NT2/D1 (cell line): ENCODE data around the gene LACTB.

Experiments
- DNase-seq: peaks from one replicate; pipeline ENCODE4 v3.0.0-alpha.2; 2011; ENCODE audit warnings: low read depth, low spot score
- H3K27me3 ChIP-seq: 2 replicates; pipeline ENCODE4 v1.6.0; 2011; ENCODE audit warnings: mild to moderate bottlenecking; ENCODE audit not compliant: insufficient read length, insufficient read depth
- H3K36me3 ChIP-seq: 2 replicates; pipeline ENCODE4 v1.6.1; 2011; ENCODE audit warnings: mild to moderate bottlenecking, low read length, mixed read lengths; ENCODE audit not compliant: insufficient read depth, insufficient read length
- H3K4me1 ChIP-seq: 2 replicates; pipeline ENCODE4 v1.5.1; 2011; ENCODE audit not compliant: insufficient read depth, insufficient read length
- H3K4me3 ChIP-seq: 2 replicates; pipeline ENCODE4 v1.5.1; 2011; ENCODE audit warnings: low read depth; ENCODE audit not compliant: insufficient read length
- H3K9ac ChIP-seq: 2 replicates; pipeline ENCODE4 v1.6.0; 2011; ENCODE audit warnings: low read depth; ENCODE audit not compliant: insufficient read length
- H3K9me3 ChIP-seq: 2 replicates; pipeline ENCODE4 v1.5.1; 2011; ENCODE audit warnings: mild to moderate bottlenecking, low read length; ENCODE audit not compliant: insufficient read depth
- SUZ12 ChIP-seq: IDR thresholded peaks from 2 replicates; pipeline ENCODE4 v1.6.1; 2011; ENCODE audit not compliant: insufficient read length, insufficient read depth; ENCODE audit errors: extremely low read depth
- YY1 ChIP-seq: IDR thresholded peaks from 2 replicates; pipeline ENCODE4 v1.6.1; 2011; ENCODE audit not compliant: insufficient read length, insufficient read depth
- ZNF274 ChIP-seq: IDR thresholded peaks from 2 replicates; pipeline ENCODE4 v1.6.1; 2011; ENCODE audit warnings: mild to moderate bottlenecking, low read depth, low read length

The LACTB gene

DNA sequence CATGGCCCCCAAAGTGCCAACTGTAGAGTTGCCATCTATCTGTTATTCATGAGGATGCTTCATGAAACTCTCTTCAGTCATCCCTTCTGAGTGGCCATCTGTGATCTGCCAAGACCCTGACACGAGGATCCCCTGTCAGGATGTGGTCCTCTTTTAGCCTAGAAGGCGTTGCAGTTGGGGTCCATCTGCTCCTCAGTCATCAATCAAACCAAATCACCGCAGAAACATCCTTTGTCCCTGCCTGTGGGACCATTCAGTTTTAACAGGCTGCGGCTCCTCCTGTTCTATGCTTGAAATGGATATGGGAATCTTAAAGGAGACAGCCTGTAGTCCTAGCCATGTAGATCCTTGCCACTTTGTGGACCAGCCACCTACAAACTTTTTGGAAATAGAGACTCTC lies 41.6 kb downstream of the LACTB start:
- H3K4me3 ChIP-seq, result no peak overlapping the region
- no peak for DNase-seq
- no peaks in the 10 kb centered on the region for H3K36me3 ChIP-seq
- no peaks in the 10 kb centered on the region for H3K27me3 ChIP-seq
- H3K9ac ChIP-seq, result no peak overlapping the region
- no peaks in the 10 kb centered on the region for H3K4me1 ChIP-seq
- TF ChIP-seq YY1, result no peak
- TF ChIP-seq ZNF274, result no peak
- TF ChIP-seq SUZ12, result no peak
- H3K9me3 ChIP-seq, result no peaks in the 10 kb centered on the region

DNA sequence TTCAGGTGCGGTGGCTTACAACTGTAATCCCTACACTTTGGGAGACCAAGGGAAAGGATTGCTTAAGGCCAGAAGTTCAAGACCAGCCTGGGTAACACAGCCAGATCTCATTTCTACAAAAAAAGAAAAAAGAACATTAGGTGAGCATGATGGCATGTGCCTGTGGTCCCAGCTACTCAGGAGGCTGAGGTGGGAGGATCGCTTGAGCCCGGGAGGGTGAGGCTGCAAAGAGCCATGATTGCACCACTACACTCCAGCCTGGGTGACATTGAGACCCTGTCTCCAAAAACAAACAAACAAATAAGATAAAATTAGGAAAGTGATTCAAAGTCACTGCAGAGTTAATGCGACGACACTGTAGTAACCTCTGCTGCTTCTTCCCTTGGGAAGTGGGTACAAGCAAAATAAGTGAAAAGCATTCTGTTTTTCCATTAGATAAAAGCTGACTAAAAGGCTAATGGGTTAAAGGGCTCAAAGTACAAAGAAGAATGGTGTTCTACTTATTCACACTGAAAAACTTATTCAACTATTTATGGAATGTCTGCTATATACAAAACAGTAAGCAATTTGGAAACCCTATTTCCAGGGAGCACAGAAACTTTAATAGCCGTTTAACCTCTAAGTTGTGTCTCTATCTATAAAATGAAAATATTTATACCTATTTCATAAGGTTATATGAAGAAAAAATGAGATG lies 43.7 kb downstream of the LACTB start:
- H3K9me3 ChIP-seq, result no peaks in the 10 kb centered on the region
- TF ChIP-seq ZNF274 (no peak), SUZ12 (no peak), YY1 (no peak)
- H3K4me3 ChIP-seq, result no peak overlapping the region
- H3K27me3 ChIP-seq, result no peaks in the 10 kb centered on the region
- H3K36me3 ChIP-seq, result no peaks in the 10 kb centered on the region
- no peaks in the 10 kb centered on the region for H3K4me1 ChIP-seq
- no peak for DNase-seq
- H3K9ac ChIP-seq, result no peak overlapping the region

DNA sequence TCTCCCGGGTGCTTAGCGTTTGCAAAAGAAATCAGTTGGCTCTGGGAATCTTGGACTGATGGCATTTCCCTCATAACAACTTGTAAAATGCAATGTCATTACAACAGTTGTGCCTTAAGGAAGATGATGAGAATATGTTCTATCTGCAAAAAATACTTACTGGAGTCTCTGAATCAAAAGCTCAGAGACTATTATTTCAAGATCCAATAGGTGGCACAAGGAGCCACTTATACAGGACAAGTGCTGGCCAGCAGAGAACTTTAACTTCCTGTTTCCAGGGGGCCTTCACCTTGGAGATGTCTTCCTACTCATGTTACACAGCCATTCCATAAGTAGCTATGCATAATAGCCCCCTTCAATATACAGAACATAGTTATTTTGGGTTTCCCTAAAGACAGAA lies 44.6 kb downstream of the LACTB start:
- Histone ChIP-seq H3K9ac (no peak overlapping the region), H3K4me1 (no peaks in the 10 kb centered on the region), H3K9me3 (no peaks in the 10 kb centered on the region), H3K4me3 (no peak overlapping the region), H3K27me3 (no peaks in the 10 kb centered on the region), H3K36me3 (no peaks in the 10 kb centered on the region)
- DNase-seq, result no peak
- TF ChIP-seq ZNF274 (no peak), SUZ12 (no peak), YY1 (no peak)

DNA sequence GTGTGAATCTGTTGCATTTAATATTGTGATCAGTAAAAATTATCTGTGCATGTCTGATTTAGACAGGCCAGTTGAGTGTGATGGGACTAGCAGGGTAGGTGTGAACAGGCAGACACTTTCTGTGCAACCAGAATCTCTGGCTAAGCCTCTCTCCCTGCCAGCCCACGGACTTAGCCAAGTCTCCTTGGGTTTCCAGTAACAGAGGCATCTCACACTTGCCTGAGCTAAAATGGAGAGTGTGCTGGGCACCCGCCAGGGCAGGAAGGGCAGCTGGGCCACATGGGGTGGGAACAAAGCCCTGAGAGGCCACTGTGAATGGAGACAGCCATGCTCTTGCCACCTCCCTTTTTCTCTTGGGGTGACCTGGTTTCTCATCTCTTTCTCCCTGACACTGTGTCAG lies 48.1 kb downstream of the LACTB start:
- no peak for TF ChIP-seq YY1
- TF ChIP-seq ZNF274, result no peak
- TF ChIP-seq SUZ12, result no peak
- H3K9me3 ChIP-seq, result no peaks in the 10 kb centered on the region
- no peak for DNase-seq
- H3K27me3 ChIP-seq, result no peaks in the 10 kb centered on the region
- H3K4me1 ChIP-seq, result no peaks in the 10 kb centered on the region
- no peak overlapping the region for H3K9ac ChIP-seq
- no peak overlapping the region for H3K4me3 ChIP-seq
- H3K36me3 ChIP-seq, result no peaks in the 10 kb centered on the region

DNA sequence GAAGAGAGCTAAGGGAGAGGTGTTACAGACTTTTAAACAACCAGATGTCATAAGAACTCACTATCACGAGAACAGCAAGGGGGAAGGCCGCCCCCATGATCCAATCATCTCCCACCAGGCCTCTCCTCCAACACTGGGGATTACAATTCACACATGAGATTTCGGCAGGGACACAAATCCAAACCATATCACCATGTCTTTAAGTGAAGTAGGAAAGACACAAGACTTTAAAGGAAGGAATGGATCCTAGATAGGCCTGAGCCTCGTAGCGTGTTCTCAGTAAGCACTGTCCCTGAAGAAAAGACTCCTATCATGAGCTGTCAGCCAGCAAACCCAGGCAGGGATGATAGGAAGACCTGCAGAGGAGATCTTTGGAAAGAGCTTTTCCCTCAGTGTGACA lies 50.7 kb downstream of the LACTB start:
- H3K4me1 ChIP-seq, result no peaks in the 10 kb centered on the region
- TF ChIP-seq ZNF274, result no peak
- TF ChIP-seq YY1, result no peak
- TF ChIP-seq SUZ12, result no peak
- H3K4me3 ChIP-seq, result no peak overlapping the region
- no peaks in the 10 kb centered on the region for H3K9me3 ChIP-seq
- no peak for DNase-seq
- no peaks in the 10 kb centered on the region for H3K36me3 ChIP-seq
- H3K9ac ChIP-seq, result no peak overlapping the region
- H3K27me3 ChIP-seq, result no peaks in the 10 kb centered on the region

DNA sequence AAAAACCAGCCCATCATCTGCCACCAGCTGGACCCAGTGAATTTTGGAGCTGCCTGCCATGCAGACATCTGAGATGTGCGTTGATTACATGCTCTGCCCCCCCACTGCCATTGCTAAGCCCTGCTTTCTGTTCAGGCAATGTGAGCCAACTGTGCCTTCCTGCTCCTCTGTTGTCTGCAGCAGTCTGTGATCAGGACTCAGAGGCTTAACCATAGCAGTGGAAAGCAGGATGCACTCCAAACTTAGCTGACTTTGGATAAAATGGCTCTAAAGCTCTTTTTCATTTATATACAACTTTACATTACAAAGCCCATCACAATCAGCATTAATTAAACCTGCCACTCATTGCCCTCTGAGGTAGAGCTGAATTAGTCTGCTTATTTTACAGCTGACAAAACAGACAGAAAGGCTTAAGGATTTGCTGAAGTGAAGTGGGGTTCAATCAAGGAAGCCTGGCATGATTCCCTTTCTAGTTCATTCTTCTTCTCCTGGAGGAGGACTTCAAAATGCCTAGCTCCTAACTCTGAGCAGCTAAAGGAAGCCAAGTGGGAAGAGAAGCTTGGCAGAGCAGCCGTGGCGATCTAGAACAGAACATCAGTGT lies 51.3 kb downstream of the LACTB start:
- Histone ChIP-seq H3K4me3 (no peak overlapping the region), H3K4me1 (no peaks in the 10 kb centered on the region), H3K36me3 (no peaks in the 10 kb centered on the region), H3K9me3 (no peaks in the 10 kb centered on the region), H3K27me3 (no peaks in the 10 kb centered on the region), H3K9ac (no peak overlapping the region)
- TF ChIP-seq YY1 (no peak), ZNF274 (no peak), SUZ12 (no peak)
- DNase-seq, result no peak

- no peaks in the 10 kb centered on the region for H3K27me3 ChIP-seq
- H3K4me1 ChIP-seq, result no peaks in the 10 kb centered on the region
- no peaks in the 10 kb centered on the region for H3K9me3 ChIP-seq
- no peak overlapping the region for H3K9ac ChIP-seq
- TF ChIP-seq ZNF274, result no peak
- TF ChIP-seq SUZ12, result no peak
- no peak for TF ChIP-seq YY1
- no peak for DNase-seq
- no peaks in the 10 kb centered on the region for H3K36me3 ChIP-seq
- H3K4me3 ChIP-seq, result no peak overlapping the region
These were observed 54.6 kb downstream of the LACTB start for GRCh38 chr15:63176302-63176701.
